Measurements from ENCODE around the gene ERLIN1. TPM values are rescaled to one million over a fixed set of nuclear protein-coding genes. Genes with fewer than 3 reads are reported as not detected.

The ERLIN1 gene
- total and polyA plus RNA-seq, 2 experiments from 2014 or later, result 26.3 to 35.7 TPM

DNA sequence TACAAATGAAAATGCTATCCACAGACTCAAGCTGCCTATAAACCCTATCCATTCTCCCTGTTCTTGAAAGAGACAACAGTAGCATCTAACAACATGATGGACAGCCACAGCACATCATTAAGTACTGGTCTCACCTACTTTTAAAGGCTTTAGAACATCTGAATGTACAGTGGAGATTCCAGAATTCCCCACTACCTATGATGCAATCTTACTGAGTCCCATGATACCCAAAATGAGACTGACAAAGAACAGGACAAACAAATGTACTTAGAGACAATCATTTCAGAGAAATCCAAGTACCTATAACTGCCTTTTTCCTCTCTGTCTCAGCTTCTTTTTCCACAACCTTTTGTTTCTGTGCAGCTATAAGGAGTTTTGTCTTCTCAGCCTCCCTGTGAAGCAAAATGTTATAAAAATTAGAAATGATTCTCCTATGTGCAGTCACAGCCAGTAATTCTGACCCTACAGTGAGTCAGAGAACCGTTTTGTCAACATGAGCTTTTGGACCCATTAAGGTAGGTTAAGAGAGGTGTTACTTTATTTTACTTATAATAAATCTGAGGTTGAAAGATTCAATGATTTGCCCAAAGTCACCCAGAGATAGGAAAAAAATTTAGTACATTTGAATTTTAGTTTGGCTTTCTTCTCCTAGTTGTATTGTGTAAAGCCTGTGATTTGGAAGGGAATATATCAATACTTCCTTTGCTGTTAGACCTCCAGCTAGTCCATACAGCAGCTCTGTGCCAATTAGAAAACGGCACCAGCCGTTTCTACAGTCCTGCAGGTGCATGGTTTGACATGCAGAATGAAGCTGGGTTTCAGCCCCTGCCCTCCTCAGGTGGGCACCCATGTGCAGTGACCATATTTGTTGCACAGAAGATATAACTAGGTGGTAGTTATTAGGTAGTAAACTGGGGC is 21.9 kb downstream of the ERLIN1 start:
- H3K4me2 ChIP-seq, result no peak overlapping the region
- no peaks in the 10 kb centered on the region for H3K27me3 ChIP-seq
- H3K4me1 ChIP-seq (ENCODE audit: insufficient read depth), result no peaks in the 10 kb centered on the region
- H3K9me3 ChIP-seq (ENCODE audit: low read depth), result no peaks in the 10 kb centered on the region
- no peaks in the 10 kb centered on the region for H3K9me2 ChIP-seq (replicated peaks; ENCODE audit: insufficient read depth)
- H3K4me3 ChIP-seq, result no peak overlapping the region
- no peaks in the 10 kb centered on the region for H3K36me3 ChIP-seq (replicated peaks; ENCODE audit: insufficient read depth, low read depth)
- H4K20me1 ChIP-seq (ENCODE audit: insufficient read depth, poor library complexity, severe bottlenecking), result no peaks in the 10 kb centered on the region
- H2AFZ ChIP-seq, result no peak overlapping the region
- 89% methylated on average over 3 of the region's 3 CpGs for WGBS (ENCODE audit: low lambda C conversion rate, missing lambda C conversion rate)
- no peak overlapping the region for H3K27ac ChIP-seq
- no peak for DNase-seq (ENCODE audit: low spot score)
- TF ChIP-seq CTCF (IDR thresholded peaks at IDR 0.05; ENCODE audit: poor library complexity), result no peak
- no peak for TF ChIP-seq EZH2phosphoT487 (IDR thresholded peaks at IDR 0.05; ENCODE audit: low read depth, severe bottlenecking, unreplicated experiment)
- TF ChIP-seq EZH2 (IDR thresholded peaks at IDR 0.05; ENCODE audit: borderline replicate concordance), result no peak
- peaks cover 6% of the 10 kb centered on the region for H3K79me2 ChIP-seq

DNA sequence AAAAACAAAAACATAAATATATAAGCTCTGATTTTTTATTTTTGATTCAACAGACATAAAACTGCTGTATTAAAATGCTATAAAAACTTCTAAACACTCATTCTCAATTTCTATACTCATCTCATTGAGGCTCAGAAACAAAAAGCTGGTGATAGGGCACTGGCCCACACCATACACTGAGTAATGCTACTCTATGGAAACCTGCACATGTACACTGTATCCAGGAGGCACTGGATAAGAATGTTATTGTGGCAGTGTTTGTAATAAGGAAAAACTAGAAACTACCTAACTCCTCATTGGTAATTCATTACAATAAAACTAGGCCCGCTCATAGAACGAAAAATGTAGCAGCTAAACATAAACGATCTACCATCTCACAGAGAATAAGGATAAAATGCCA is 23.1 kb downstream of the ERLIN1 start:
- H3K9me2 ChIP-seq (replicated peaks; ENCODE audit: insufficient read depth), result no peaks in the 10 kb centered on the region
- 100% methylated on average over 3 of the region's 3 CpGs for WGBS (ENCODE audit: low lambda C conversion rate, missing lambda C conversion rate)

DNA sequence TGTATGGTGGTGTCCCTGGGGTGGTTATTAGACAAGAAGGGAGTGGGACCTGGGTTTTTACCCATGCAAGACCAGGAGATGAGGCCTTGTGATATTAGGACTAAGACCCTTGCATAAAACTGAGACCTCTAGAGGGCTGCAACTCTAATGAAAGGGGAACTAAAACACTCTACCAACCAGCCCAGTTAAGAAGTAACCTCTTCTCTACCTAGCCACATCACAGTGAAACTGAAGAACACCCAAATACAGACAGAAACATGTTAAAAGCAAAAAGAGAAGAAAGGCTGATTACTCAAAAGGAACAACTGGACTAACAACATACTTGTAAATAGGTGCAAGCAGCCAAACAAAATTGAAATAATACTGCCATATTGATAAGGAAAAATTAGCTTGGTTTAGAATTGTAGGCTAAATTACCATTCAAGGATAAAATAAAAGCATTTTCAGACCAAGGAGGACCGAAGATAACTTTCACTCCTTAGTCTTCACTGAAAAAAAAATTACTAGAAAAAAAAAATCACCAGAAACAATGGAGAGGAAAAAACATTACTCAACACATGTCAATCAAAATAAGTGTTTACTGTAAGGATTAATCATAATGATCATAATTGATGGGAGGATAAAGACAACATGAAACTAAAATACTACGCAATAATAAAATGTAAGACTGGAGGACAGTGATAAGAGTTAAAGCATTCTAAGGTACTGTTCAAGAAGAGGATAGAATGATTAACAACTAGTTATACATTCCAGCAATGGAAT is 27.6 kb downstream of the ERLIN1 start:
- Histone ChIP-seq H4K20me1 (ENCODE audit: insufficient read depth, poor library complexity, severe bottlenecking) (no peaks in the 10 kb centered on the region), H3K4me1 (ENCODE audit: insufficient read depth) (no peaks in the 10 kb centered on the region), H3K9me2 (replicated peaks; ENCODE audit: insufficient read depth) (no peaks in the 10 kb centered on the region), H2AFZ (no peak overlapping the region), H3K27ac (no peak overlapping the region), H3K4me2 (no peak overlapping the region), H3K36me3 (replicated peaks; ENCODE audit: insufficient read depth, low read depth) (no peaks in the 10 kb centered on the region), H3K79me2 (peaks cover 6% of the 10 kb centered on the region), H3K27me3 (no peaks in the 10 kb centered on the region), H3K4me3 (no peak overlapping the region), H3K9me3 (ENCODE audit: low read depth) (no peaks in the 10 kb centered on the region)
- 99% methylated on average over 2 of the region's 2 CpGs for WGBS (ENCODE audit: low lambda C conversion rate, missing lambda C conversion rate)
- DNase-seq (ENCODE audit: low spot score), result no peak
- TF ChIP-seq EZH2 (IDR thresholded peaks at IDR 0.05; ENCODE audit: borderline replicate concordance) (no peak), CTCF (IDR thresholded peaks at IDR 0.05; ENCODE audit: poor library complexity) (no peak), EZH2phosphoT487 (IDR thresholded peaks at IDR 0.05; ENCODE audit: low read depth, severe bottlenecking, unreplicated experiment) (no peak)

More for the DNA sequence above, 23.1 kb downstream of the ERLIN1 start:
- Histone ChIP-seq H3K4me1 (ENCODE audit: insufficient read depth) (no peaks in the 10 kb centered on the region), H3K9me3 (ENCODE audit: low read depth) (no peaks in the 10 kb centered on the region), H3K4me3 (no peak overlapping the region), H3K4me2 (no peak overlapping the region), H2AFZ (no peak overlapping the region), H3K27me3 (no peaks in the 10 kb centered on the region), H3K36me3 (replicated peaks; ENCODE audit: insufficient read depth, low read depth) (no peaks in the 10 kb centered on the region), H4K20me1 (ENCODE audit: insufficient read depth, poor library complexity, severe bottlenecking) (no peaks in the 10 kb centered on the region), H3K27ac (no peak overlapping the region), H3K79me2 (peaks cover 6% of the 10 kb centered on the region)
- TF ChIP-seq CTCF (IDR thresholded peaks at IDR 0.05; ENCODE audit: poor library complexity), result no peak
- TF ChIP-seq EZH2 (IDR thresholded peaks at IDR 0.05; ENCODE audit: borderline replicate concordance), result no peak
- no peak for TF ChIP-seq EZH2phosphoT487 (IDR thresholded peaks at IDR 0.05; ENCODE audit: low read depth, severe bottlenecking, unreplicated experiment)
- DNase-seq (ENCODE audit: low spot score), result no peak

Data from hepatocyte (in vitro differentiated cells).